ENCODE data around the gene STIM2. TPM values are rescaled to one million over a fixed set of nuclear protein-coding genes. Genes with fewer than 3 reads are reported as not detected.

Gene STIM2
- total and polyA plus RNA-seq, 2 of the 4 experiments (the other 2 are of a cell fraction) = 16.1 to 27.6 TPM

DNA sequence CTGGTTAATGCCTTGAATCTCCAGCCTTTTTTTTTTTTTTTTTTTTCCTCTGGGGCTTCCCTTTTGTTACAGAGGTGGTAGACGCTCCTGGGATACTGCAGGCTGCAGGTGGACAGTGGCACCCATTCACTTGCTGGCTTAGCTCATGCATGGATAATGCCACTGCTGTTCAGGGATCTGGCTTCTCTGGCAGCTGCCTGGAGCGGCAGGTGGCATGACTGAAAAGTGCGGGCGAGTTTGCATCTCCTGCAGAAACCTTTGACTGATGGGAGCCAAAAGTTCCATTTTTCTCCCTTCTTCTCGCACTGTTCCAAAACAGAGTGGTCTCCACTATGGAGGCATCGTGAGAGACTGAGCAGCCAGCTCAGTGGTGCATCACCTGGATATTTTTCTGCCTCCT, 5.9 kb upstream of the STIM2 start:
- Histone ChIP-seq H3K27me3 (ENCODE audit: control insufficient read depth, insufficient read depth, low read length) (no peaks in the 10 kb centered on the region), H3K9me3 (ENCODE audit: control insufficient read depth, insufficient read depth, low read length) (no peaks in the 10 kb centered on the region), H3K4me1 (ENCODE audit: control insufficient read depth, insufficient read depth, low read length) (peaks cover 6% of the 10 kb centered on the region; the same call in 1 of the 2 replicates), H2BK120ac (ENCODE audit: low read depth, low read length) (no peak overlapping the region), H3K4me2 (ENCODE audit: low read depth, low read length) (no peak overlapping the region), H3K9ac (ENCODE audit: low read depth, low read length) (no peak overlapping the region), H2AK5ac (ENCODE audit: low read depth, low read length) (no peak overlapping the region), H3K79me1 (ENCODE audit: low read depth in 1 of 2, low read length in 2 of 2) (peaks cover 0 to 15% of the 10 kb centered on the region in 2 experiments; a peak in 1 of 4 replicates), H2AFZ (replicated peaks; ENCODE audit: low read length, poor library complexity) (no peak overlapping the region), H4K91ac (ENCODE audit: insufficient read depth, low read depth, low read length) (no peak overlapping the region), H2BK20ac (ENCODE audit: low read depth, low read length) (no peak overlapping the region), H2BK5ac (ENCODE audit: low read depth, low read length, poor library complexity, severe bottlenecking) (no peak overlapping the region), H3K56ac (ENCODE audit: extremely low read depth, insufficient read depth, low read length) (no peak overlapping the region), H3K18ac (ENCODE audit: low read depth, low read length) (no peak overlapping the region), H3K14ac (replicated peaks; ENCODE audit: low read depth, low read length) (no peak overlapping the region), H4K20me1 (ENCODE audit: insufficient read depth, low read length) (no peaks in the 10 kb centered on the region), H3K9me1 (ENCODE audit: insufficient read depth, low read length) (peaks cover under 1% of the 10 kb centered on the region; the same call in 1 of the 2 replicates), H3K23ac (ENCODE audit: low read depth, low read length) (no peak overlapping the region), H4K5ac (ENCODE audit: low read depth, low read length) (no peak overlapping the region), H3K4me3 (ENCODE audit: insufficient read depth, low read depth, low read length) (no peak overlapping the region), H2AK9ac (replicated peaks; ENCODE audit: low read depth, low read length, poor library complexity) (no peak overlapping the region), H3K4ac (ENCODE audit: low read depth, low read length) (no peak overlapping the region), H2BK15ac (ENCODE audit: low read depth, low read length) (no peak overlapping the region), H3K27ac (ENCODE audit: insufficient read depth, low read length) (no peak overlapping the region), H3K36me3 (ENCODE audit: control insufficient read depth, insufficient read depth, low read length) (no peaks in the 10 kb centered on the region), H4K8ac (ENCODE audit: low read depth in 2 of 2, low read length in 2 of 2) (no peak overlapping the region)
- CTCF ChIA-PET = no interaction called here
- TF ChIP-seq RFX5 (IDR thresholded peaks at IDR 0.05; ENCODE audit: low read depth, low read length) (no peak), MAFK (IDR thresholded peaks at IDR 0.05; ENCODE audit: low read depth, low read length) (no peak), BHLHE40 (IDR thresholded peaks at IDR 0.05; ENCODE audit: low read depth, low read length) (no peak), MAZ (IDR thresholded peaks at IDR 0.05; ENCODE audit: borderline replicate concordance, low read depth, low read length) (no peak)
- TF ChIP-seq, protein P1, sequence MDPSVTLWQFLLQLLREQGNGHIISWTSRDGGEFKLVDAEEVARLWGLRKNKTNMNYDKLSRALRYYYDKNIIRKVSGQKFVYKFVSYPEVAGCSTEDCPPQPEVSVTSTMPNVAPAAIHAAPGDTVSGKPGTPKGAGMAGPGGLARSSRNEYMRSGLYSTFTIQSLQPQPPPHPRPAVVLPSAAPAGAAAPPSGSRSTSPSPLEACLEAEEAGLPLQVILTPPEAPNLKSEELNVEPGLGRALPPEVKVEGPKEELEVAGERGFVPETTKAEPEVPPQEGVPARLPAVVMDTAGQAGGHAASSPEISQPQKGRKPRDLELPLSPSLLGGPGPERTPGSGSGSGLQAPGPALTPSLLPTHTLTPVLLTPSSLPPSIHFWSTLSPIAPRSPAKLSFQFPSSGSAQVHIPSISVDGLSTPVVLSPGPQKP (IDR thresholded peaks at IDR 0.05; ENCODE audit: borderline replicate concordance, low read depth, low read length) = no peak
- dilution Hi-C loops (cut with HindIII; ENCODE audit: low sequenced_read_pairs, unreplicated experiment) (no loop called here), in situ Hi-C loops (cut with MboI; ENCODE audit: low sequenced_read_pairs) (loop anchor here (25.0 kb wide), 1 partner anchor 517 kb away; no protein-coding TSS in a partner anchor), intact Hi-C loops (cut with micrococcal nuclease) (loop anchor here (1.0 kb wide), 1 partner anchor 127 kb away; no protein-coding TSS in a partner anchor)
- POLR2A ChIA-PET (ENCODE audit: unreplicated experiment) = no interaction called here
- DNase-seq = no peak
- no TSS peak for BruUV-seq (replicated peaks)
- ATAC-seq (ENCODE audit: low read depth) = no peak
- 78% methylated on average over 2 of the region's 6 CpGs; no CpG with 5 or more reads in 1 of the 2 experiments for WGBS, 2 experiments (ENCODE audit: extremely low coverage in 2 of 2, insufficient read length in 1 of 2)
